Activated CD4-positive, CD25-positive, alpha-beta regulatory T cell treated with anti-CD3 and anti-CD28 coated beads, Interleukin-2, amount 50 U/mL, for 16 hours (primary cell): ENCODE measurements around the gene DRGX.

Experiments
- DNase-seq: peaks from one replicate; pipeline ENCODE4 v3.0.0-alpha.2; 2020; ENCODE audit warnings: low read depth, low spot score

Gene DRGX

DNA sequence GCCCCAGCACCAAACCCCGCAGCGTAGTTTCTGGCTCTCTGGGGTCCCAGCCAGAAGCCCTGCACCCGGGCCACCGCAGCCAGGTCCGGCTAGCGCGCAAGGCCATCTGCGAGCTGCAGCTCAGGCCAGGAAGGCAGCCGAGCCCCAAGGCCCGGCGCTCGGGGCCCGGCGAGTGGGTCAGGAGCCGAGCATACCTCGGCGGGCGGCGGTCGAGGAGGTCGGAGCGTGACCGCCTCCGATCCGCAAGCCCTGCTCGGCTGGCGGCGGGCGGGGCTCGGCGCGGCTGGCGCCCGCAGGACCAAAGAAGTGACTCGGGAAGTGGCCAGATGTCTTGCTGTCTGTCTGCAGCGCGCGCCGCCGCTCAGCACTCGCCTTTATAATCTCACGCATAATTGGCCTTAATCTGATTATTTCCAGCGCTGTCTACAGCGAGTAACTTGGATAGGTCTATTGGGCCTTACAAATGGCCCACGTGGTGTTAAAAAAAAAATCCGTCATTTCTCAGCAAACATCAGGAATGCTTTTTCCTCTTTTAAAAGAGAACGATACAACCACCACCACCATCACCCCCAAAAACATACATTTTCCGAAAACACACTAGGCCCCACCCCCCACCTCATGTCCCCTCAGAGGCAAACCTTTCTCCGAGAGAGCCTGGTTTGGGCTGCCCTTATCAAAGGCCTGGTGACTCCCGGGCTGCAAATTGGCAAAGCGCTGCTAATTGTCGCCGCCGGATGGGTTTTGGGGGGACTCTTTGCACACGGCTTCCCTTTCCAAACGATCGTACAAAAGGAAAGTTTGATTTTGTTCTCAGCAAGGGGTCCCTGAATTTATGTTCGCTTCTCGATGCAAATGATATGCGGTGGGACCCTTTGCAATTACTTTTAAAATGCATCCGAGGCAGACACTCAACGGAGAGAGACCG lies at the start of gene DRGX:
DRGX (minus strand) TSS at position 349 of the 925 bp plus-strand sequence. CDS start 649 bp downstream, outside the sequence.
- DNase-seq = no peak

DNA sequence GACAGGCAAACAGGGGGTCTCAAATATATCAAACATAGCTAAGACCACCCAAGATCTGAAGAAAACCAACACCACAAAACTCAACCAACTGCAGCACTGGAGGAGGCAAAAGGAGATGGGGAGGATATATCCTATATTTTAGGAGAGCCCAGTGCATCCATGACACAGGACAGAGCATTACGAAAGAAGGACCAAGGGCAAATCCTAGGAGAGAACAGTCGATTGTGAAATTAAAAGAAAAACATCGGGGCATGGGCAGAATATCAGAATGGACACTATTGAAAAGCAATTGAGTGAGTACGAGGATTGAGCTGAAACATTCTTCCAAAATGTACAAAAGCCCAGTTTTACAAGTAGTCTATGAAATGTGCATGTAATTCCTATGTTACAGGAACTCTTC lies 48.5 kb upstream of the DRGX start:
- no peak for DNase-seq

DNA sequence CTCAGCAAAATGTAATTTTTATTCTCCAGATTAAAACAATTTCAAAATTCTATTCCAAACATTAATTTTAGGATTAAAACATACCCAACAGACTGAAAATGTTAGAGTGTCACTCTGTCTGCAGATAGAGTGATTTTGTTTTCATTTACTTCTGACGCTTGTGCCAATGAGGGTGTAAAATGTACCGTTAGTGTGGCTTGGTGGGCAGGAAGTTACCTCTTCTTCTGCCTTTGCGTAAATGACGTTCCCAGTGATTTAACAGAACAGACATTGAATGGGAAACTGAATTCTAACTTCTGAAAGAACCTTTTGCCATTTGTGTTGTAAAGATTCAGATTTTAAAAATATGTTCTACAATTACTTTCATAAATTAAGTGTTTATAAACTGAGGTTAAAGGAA lies 47.0 kb upstream of the DRGX start:
- no peak for DNase-seq

DNA sequence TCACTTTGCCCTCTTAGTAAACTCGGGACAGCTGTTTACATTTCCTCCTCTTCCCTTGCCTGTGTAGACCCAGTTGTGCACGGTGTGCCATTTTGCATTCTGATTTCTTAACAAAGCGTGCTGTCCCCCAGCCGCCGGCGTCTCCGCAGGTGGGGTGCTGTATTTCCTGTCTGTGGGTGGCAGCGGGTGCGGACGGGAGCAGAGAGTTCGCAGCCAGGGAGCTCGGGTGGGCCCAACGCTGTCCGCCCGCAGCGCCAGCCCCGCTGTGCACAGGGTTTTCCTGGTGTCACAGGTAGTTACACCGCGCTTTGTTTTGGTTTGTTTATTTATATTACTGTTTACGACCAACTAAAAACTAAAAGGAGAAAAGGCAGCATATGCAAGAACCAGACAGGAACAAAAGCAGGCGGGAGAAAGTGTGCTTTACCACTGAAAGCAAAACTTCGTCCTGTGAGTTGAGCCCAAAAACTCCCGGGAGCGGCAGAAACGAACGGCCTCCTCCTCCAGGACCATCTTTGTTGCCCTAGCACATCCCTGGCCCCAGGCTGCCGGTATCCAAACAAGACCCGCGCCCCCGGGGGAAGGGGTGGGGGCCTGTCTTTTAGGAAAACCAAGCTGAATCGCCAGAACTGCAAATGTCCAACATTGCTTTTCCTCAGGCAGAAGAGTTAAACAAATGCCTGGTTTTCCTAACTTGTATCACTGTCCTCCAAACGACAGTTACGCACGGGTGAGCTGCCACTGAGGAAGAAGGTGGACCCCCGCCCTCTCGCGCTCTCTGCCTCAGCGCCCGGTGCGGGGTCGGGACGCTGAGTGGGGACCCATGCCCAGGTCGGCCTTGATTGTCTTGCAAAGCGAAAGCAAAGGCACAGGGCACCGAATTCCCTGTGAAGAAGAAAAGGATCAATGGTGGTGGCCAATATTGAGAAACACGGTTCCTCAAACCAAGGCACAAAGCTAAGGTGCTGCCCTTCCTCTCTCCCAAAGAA lies 45.9 kb upstream of the DRGX start:
- no peak for DNase-seq

DNA sequence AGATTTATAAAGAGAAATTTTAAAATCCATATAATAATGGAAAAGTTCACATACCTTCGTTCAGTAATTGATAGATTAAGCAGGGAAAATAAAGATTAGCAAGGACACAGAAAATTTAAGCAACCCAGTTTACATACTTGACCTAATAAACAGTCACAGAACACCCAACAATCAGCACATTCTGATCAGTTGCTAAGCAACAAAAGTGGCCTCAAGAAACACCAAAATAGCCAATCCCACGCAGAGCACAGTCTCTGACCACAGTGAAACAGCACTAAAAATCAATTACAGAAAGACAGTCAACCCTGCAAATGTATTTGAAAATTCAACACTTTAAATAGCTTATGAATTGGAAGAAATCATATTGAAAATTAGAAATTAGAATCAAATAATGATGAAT lies 39.3 kb upstream of the DRGX start:
- no peak for DNase-seq

DNA sequence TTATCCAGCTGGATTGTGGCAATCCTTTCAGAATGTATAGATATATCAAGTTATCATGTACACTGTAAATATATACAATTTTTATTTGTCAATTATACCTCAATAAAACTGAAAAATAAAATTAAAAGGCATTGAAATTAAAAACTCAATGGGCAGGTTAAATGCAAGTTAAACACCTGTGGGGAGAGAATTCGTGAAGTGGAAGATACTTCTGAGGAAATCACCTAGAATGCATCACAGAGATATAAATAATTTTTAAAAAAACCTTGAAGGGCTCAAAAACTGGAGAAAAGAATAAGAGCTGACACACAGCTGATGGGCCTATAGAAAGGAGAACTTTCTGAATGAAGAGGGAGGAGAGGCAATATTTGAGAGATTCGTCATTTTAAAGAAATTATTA lies 37.2 kb upstream of the DRGX start:
- no peak for DNase-seq

DNA sequence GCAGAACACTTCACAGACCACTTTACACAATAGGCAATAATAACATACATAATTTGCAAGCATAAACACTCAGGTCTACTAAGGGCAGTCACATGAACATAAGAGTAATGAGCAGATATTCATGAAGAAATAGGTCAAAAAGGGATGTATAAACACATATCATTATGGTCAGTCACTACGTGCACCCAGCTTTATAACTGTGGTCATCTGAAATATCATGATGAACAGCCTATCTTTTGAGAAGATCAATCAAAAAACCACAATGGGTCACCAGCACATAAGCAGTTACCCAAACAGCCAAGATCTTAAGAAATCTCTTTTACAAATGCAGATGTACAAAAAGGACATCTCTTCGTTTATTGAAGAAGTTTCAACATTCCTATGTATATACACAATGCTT lies 35.5 kb upstream of the DRGX start:
- DNase-seq = no peak

DNA sequence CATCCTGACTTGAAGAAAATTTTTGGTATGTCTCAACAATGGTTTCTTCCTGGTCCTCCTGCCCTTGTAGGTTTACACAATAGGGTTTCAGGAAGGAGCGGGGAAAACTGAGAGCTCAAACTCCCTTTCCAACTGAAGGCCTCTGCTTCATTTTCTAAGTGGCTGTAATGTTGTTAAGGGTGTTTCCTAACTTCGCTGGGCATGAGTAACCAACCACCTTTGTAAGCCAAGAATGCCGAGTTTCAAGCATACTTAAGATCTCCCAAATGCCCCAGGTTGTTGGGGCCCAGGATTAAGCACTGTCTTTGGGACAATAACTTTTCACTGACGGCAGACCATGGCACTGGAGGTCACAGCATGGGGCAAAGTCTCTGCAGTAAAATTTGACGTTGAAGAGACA lies 33.6 kb upstream of the DRGX start:
- DNase-seq = no peak

DNA sequence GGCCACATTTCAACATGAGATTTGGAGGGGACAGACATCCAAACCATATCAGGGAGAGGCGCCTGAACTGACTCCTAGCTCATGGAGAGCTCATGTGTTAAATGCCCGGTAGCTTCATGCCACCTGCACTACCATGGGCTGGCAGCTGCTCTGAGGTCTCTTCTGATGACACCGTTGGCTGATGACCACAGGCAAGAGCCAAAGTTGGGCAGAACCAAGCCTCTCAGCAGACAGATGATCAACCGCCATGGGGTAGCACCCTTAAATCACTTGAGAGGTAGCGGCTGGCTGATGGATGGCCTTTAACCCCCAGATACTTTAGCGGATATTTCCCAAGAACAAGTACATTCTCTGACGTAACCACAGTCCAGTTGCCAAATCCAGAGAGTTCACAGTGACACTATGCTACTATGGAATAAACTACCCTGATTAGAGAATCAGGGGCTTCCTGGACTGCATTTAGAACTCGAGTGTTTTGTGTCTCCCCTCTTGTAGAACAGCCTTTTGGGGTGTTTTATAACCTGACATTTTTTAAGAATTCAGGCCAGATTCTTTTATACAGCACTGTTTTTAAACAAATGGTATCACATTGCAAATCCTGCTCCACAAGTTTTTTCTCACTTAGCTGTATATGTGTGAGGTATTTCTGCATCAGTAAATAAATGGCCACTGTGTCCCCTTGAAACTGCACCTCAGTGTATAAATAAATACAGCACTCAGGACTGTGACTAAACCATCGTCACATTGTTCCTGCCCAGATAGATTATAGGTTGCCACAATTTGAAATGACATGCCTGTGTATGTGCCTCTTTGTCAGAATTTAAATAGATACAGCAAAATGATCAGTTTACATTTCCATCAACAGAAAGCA lies 30.8 kb upstream of the DRGX start:
- no peak for DNase-seq

DNA sequence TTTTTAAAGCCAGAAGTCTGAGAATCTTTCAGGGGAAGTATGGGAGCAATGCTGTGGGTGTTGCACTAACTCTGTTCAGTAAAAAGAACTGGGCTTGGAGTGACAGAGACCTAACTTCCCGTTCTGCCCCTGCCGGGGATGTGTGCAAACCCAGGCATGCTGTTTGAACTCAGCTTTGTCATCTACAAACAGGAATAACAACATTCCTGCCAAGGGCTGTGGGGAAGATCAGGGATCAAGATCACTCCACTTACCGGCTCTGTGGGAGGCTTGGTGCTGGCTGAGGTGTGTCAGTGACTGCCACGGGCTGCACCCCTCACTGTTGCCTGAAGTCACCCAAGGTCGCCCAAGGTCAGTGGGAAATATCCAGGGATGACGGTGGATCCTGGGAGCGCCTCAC lies 23.1 kb upstream of the DRGX start:
- no peak for DNase-seq

DNA sequence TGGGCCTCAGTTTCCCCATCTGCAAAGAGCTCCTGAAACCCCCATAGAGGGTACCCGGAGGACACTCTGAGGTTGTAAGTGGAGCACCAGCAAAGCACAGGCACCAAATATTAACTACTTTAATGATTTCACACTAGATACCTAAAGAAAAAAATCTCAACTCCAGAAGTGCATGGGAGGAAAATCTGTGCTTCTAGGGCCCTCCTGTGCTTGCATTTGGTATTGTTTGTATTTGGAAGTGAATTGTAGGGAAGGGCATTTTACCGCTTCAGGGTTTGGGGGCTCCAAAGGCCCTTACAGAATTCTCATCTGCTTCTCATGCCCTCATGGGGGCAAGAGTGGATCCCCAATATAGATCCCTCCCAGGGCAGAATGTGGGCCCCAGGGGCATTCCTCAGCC lies 22.4 kb upstream of the DRGX start:
- no peak for DNase-seq

DNA sequence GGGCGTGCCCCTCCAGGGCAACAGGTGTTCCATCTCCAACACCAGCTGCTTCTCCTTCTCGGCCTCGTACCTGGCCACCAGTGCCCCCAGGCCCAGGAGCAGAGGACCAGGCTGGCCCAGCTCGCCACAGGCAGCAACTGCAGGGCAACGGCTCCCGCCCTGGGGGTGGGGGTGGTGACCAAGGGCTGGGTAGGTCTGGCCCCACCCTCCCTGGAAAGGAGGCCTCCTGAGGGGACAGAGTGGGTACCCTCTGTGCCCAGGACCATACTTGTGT lies 22.1 kb upstream of the DRGX start:
- DNase-seq = no peak

DNA sequence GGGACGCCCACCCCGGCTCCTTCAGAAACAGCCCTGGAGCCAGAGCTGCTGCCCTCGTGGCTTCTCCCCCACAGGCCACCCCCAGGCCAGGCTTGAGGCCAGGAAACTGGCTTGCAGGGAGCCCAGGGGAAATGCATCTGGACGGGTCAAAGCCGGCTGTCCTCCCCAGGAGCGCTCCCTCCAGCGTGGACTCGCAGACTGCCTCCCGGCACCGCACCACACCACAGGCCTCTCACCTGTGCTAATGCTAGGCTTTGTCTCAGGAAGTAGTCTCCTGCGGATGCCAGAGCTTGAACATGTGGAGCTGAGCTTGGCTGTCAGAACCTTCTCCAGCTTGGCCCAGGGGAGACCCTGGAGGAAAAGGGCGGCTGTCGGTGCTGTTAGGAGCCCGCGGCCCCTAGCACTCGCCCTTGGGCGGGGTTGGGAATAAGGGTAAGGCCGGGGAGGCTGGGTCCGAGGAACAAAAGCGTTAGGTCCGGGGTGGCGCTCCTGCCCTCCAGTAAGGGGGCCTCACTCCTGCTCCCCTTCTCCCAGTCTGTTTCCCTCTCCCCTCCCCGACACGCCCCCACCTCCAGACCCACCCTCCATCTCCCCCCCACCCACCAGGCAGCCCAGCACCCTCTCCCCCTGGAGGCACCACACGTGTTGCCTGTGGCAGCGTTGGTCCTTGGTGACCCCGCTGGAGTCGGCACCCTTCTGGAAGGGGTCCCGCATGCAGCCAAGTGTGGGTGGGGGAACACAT lies 21.6 kb upstream of the DRGX start:
- no peak for DNase-seq

DNA sequence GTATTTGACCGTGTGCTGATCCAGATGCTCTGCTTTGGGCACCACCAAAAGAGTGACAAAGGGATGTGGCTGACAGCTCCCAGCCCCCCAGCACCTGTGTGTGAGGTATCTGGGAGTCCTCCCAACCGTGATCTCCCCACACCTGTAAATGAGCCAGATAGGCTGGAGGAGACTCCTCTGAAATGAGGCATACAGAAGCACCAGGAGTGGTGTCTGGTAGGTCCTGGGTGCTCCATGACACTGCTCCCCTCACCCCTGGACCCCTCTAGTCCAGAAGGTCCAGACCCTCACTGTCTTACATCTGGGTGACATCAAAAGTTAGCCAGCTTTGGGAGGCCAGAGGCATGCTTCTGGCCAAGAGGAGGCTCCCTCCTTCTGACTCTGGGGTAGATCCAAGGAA lies 20.0 kb upstream of the DRGX start:
- no peak for DNase-seq

DNA sequence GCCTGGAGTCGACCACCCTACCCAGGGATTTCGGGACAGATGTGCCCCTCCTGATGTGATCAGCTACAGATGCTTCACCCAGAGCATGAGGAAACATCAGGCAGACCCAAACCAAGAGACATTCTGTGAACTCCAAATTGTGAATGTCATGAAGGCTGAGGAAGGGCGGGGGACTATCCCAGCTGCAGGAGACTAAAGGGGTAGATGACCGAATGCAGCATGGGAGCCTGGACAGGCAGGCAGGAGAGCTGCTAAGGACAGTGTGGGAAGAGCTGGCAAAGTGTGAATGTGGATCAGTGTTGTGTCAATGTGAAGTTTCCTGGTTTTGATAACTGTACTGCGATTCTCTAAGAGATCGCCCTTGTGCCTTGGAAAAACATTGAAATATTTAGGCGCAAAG lies 19.2 kb upstream of the DRGX start:
- no peak for DNase-seq

DNA sequence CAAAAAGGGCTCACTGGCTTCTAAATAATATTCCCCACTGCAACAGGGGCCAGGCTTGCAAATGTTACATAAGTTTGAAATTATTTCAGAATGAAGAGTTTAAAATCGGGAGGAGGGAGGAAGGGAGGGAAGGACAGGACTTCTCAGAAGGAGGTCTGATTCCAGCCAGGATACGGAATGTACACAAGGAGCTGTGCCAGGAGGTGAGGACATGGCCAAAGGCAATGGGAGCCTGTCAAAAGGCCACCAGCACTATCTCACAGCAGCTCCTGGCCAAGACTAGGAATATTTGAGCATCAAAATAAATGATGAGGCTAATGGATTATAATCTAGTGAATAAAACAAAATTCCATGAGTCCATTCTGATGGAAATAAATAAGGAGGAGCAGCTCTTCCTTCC lies 18.6 kb upstream of the DRGX start:
- DNase-seq = no peak

DNA sequence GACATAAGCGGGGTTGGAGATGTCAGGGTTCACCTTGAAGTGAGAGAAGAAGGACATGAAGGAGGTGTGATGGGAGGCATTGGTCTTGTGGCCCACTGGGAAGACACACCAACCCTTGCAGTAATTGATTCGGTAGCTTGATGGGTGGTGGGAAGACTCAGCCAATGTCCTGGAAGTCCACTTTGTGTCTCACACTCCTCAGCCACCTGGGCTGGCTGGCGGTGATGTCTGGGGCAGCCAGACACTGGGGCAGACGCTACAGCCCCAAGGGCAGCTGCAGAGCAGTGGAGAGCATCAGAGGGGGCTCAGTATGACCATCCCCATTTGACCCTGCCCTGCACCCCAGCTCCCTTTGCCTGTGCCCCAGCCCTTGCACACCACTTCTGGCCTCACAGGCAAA lies 16.7 kb upstream of the DRGX start:
- DNase-seq = no peak

DNA sequence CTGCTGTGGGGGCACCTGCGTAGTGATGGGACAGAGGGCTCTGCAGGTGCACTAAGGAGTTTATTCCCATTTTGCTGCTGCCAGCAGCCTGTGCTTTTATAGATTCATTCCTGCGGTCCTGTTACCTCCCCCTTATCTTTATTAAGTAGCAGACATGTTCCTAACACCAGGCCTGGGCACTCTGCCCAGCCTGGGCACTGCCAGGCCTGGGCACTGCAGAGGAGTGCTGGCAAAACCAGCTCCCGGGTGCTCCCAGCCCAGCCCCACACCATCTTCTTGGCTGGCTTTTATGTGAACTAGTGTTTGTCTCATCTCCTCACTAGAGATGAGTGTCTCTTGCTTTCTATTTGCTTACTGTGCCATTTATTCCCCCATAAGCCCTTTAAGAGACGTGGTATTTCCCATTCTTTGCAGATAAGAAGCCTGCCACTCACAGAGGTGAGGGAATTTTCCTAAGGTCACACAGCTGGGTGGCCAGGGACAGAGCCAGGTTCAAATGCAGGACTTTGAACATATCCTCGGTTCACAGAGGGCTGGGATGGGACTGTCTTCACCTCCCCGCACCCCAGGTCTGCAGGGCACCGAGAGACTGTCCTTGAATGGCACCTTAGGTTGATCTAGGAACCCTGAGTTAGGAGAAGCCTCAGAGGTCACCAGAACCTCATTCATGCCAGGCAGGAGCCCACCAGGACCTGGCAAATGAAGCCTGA lies 14.6 kb upstream of the DRGX start:
- no peak for DNase-seq

DNA sequence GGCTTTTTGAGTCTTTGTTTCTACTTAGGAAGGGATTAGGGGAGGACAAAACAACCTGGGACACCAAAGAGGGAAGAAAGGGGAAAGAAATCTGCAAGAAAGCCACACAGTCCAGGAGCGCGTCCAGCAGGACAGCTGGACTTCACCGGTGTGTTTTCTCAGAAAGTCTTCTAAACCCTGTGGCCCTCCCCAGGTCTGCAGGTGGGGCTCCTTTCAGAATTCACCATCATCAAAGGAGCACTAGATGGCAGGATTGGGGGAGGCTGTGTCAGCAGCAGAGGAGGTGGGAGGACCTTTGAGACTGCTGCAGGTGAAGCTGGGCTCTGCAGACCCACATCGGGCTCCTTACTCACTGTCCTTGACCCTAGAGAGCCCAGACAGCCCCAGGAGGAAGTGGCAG lies 13.9 kb upstream of the DRGX start:
- DNase-seq = no peak

DNA sequence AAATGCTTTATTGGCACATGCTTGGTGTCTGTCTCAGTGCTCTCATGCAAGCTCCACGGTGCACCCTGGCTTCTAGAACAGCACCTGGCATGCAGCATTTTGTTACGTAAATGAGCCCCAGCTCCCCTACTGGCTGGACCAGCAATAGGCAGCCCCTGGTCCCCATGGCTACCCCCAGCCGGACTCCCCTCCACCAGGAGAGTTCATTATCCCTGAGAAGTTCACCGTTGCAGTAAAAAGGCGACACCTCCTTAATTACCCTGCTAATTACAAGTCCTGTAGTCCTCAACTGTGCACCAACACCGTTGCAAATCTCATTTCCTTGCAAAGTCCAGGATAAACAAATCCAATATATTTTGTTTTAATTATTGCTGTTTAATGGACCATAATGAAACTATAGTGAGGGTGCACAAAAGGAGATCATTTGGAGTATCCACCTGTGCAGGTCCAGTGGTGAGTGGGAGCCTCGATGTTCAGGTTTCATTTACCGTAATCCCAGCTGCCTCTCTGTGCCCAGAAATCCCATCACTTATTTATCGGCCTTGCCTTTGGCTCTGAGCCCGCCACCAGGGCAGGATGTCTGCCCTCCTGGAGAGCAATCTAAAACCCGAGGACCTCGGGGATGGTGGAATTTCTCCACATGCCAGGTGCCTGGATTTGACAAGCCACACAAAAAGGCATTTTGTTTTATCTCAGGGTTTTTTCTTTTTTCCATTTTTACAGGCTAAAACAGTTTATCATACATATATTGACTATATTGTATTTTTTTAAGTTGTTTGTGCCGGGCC lies 12.8 kb upstream of the DRGX start:
- DNase-seq = no peak
